ENCODE results near the gene HOXA9. TPM values are rescaled to one million over a fixed set of nuclear protein-coding genes. Genes with fewer than 3 reads are reported as not detected.
A peak's percentile ranks its signal among the peaks of the same experiment; 100 is the strongest.

The HOXA9 gene
- total RNA-seq, 1 donor from 2014 or later = 1.2 TPM

GRCh38 chr7:27113991-27114769 lies 51.2 kb downstream of the HOXA9 start:
- Histone ChIP-seq H3K36me3 (no peaks in the 10 kb centered on the region), H3K27ac (peak overlapping the region; percentile 85), H3K4me1 (peaks cover 6% of the 10 kb centered on the region), H3K4me3 (peak overlapping the region; percentile 54), H3K9me3 (no peaks in the 10 kb centered on the region), H3K27me3 (no peaks in the 10 kb centered on the region)
- intact Hi-C loops (cut with DNase I) = no loop called here
- ATAC-seq (peak; percentile 49), DNase-seq (no peak)
- TF ChIP-seq CTCF (IDR thresholded peaks at IDR 0.05) = no peak

- Histone ChIP-seq H3K4me3 (peak overlapping the region; percentile 54), H3K4me1 (peaks cover 9% of the 10 kb centered on the region), H3K27ac (peak overlapping the region; percentile 85), H3K36me3 (no peaks in the 10 kb centered on the region), H3K27me3 (no peaks in the 10 kb centered on the region), H3K9me3 (no peaks in the 10 kb centered on the region)
- ATAC-seq = peak; percentile 40
- intact Hi-C loops (cut with DNase I) = no loop called here
- DNase-seq = no peak
- TF ChIP-seq CTCF (IDR thresholded peaks at IDR 0.05) = no peak
Measured at GRCh38 chr7:27112955-27113949, 52.1 kb downstream of the HOXA9 start.

Small RNA genes within 50 kb of the gene (microRNA-seq; reads per million reads assigned to microRNA genes)
- gene MIR196B (ENCODE audit: borderline microRNAs expressed) = 41.3 reads per million, percentile 54 among the genes with 10 or more reads in this experiment

Other genes with a start within 250 kb of the HOXA9 start
- 0.75 TPM for gene HOXA1, start 69.5 kb downstream of the HOXA9 start, total RNA-seq
- gene HOXA2, start 62.9 kb downstream of the HOXA9 start, total RNA-seq = 2.1 TPM
- gene HOXA4, start 34.8 kb downstream of the HOXA9 start, total RNA-seq = 7.1 TPM
- gene HOXA5, start 21.9 kb downstream of the HOXA9 start, total RNA-seq = 16.0 TPM
- gene HOXA6, start 17.8 kb downstream of the HOXA9 start, total RNA-seq = 6.5 TPM
- 8.7 TPM for gene HOXA3, start 13.0 kb downstream of the HOXA9 start, total RNA-seq
- 2.9 TPM for gene HOXA7, start 8.9 kb downstream of the HOXA9 start, total RNA-seq
- 0.38 TPM for gene HOXA10, start 8.8 kb upstream of the HOXA9 start, total RNA-seq
- gene HOXA11, start 19.7 kb upstream of the HOXA9 start, total RNA-seq = not detected
- gene HOXA13, start 34.6 kb upstream of the HOXA9 start, total RNA-seq = not detected
- gene EVX1, start 77.3 kb upstream of the HOXA9 start, total RNA-seq = not detected

All from upper lobe of right lung (tissue), 1 donor.